HG03045 (cell line): ENCODE results near the gene TOR4A.

Source experiments
- ATAC-seq: cut with Tn5 transposase; IDR thresholded peaks from one replicate; pipeline ENCODE4 v1.9.1; 2021; ENCODE audit warnings: mild to moderate bottlenecking, moderate library complexity; ENCODE audit not compliant: unreplicated experiment

TOR4A gene

GRCh38 chr9:137269231-137269772 lies 8.2 kb upstream of the TOR4A start:
- no peak for ATAC-seq

- ATAC-seq, result no peak
Measured at GRCh38 chr9:137270929-137271695, 6.4 kb upstream of the TOR4A start.

GRCh38 chr9:137271696-137272076 lies 5.8 kb upstream of the TOR4A start:
- ATAC-seq, result no peak

- no peak for ATAC-seq
Measured at GRCh38 chr9:137272241-137273094, 5.1 kb upstream of the TOR4A start.

GRCh38 chr9:137273095-137273490 lies 4.4 kb upstream of the TOR4A start:
- ATAC-seq, result no peak

GRCh38 chr9:137273611-137274320 lies 3.8 kb upstream of the TOR4A start:
- no peak for ATAC-seq

- ATAC-seq, result no peak
Measured at GRCh38 chr9:137275203-137275587, 2.3 kb upstream of the TOR4A start.

- no peak for ATAC-seq
Measured at GRCh38 chr9:137275588-137276472, 1.7 kb upstream of the TOR4A start.

GRCh38 chr9:137276473-137277328 lies 825 bp upstream of the TOR4A start:
- no peak for ATAC-seq

- ATAC-seq, result no peak
Measured at GRCh38 chr9:137278061-137278701, 655 bp downstream of the TOR4A start.

- ATAC-seq, result no peak
Measured at GRCh38 chr9:137278721-137279711, 1.5 kb downstream of the TOR4A start.

GRCh38 chr9:137279741-137280473 lies 2.4 kb downstream of the TOR4A start:
- ATAC-seq, result no peak

- ATAC-seq, result no peak
Measured at GRCh38 chr9:137280474-137281344, 3.2 kb downstream of the TOR4A start.

GRCh38 chr9:137281345-137282116 lies 4.0 kb downstream of the TOR4A start:
- no peak for ATAC-seq

GRCh38 chr9:137286975-137287383 lies 9.5 kb downstream of the TOR4A start:
- ATAC-seq, result no peak
